Chondrocyte (in vitro differentiated cells): ENCODE results near the gene CADM1. TPM values are rescaled to one million over a fixed set of nuclear protein-coding genes. Genes with fewer than 3 reads are reported as not detected.

Experiments
- DNase-seq: peaks from one replicate; pipeline ENCODE4 v3.0.0; 2021; ENCODE audit warnings: mixed read lengths, low spot score
- H3K27ac Mint-ChIP-seq: one replicate; pipeline ENCODE4 v1.8.0; 2021; ENCODE audit warnings: mild to moderate bottlenecking, moderate library complexity, mixed read lengths; ENCODE audit not compliant: unreplicated experiment
- H3K27me3 Mint-ChIP-seq: 2 replicates; pipeline ENCODE4 v1.8.0; 2021; ENCODE audit warnings: low read depth, mixed read lengths
- H3K36me3 Mint-ChIP-seq: 2 replicates; pipeline ENCODE4 v1.8.0; 2021; ENCODE audit warnings: low read depth, mixed read lengths
- H3K4me1 Mint-ChIP-seq: 2 replicates; pipeline ENCODE4 v1.8.0; 2021; ENCODE audit warnings: low read depth, mild to moderate bottlenecking, mixed read lengths
- H3K4me3 Mint-ChIP-seq: one replicate; pipeline ENCODE4 v1.8.0; 2021; ENCODE audit warnings: mild to moderate bottlenecking, moderate library complexity, mixed read lengths; ENCODE audit not compliant: unreplicated experiment
- H3K9me3 Mint-ChIP-seq: 2 replicates; pipeline ENCODE4 v1.8.0; 2021; ENCODE audit warnings: low read depth, mixed read lengths
- CTCF ChIP-seq: fragments of 200-600 bp; sonication (generic); IDR thresholded peaks from 2 replicates; pipeline ENCODE4 v1.5.0; 2021; ENCODE audit warnings: antibody characterized with exemption, mild to moderate bottlenecking, moderate library complexity
- total RNA-seq: library from RNA; stranded (reverse); gene quantifications from 3 replicates; pipeline ENCODE4 v1.2.1, GENCODE V29; 2021

The CADM1 gene
- total RNA-seq, 1 donor from 2014 or later, result 29.0 TPM

DNA sequence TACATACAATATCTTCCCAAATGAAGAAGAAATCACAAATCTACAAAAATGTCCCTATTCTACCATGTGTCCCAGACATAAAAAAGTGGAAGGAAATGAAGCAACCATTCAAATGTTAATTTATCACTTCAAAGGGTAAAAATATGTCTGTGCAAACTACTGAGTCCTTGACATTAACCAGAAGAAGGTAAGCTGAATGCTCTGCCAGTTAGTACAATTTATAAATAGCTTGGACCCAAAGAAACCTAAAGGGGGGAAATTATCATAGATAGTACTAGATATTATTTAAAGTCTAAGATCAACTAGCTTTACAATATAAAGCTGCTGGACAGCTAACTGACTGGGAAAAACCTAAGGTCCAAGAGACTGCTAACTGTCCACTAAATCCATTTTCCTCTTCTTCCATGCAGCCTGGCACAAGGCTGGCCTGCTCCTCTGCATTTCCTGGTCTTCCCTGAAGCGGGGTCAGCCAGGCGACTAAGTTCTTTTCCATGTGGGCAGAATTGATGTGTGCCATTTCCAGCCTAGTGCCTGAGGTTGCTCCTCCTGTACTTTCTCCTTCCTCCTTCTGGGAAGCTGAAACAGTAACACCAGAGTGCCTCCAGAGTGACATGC lies 190.9 kb downstream of the CADM1 start:
- Mint-ChIP-seq H3K9me3 (no peaks in the 10 kb centered on the region), H3K27me3 (no peaks in the 10 kb centered on the region), H3K4me1 (peaks cover 30% of the 10 kb centered on the region), H3K36me3 (no peaks in the 10 kb centered on the region), H3K27ac (no peak overlapping the region), H3K4me3 (no peak overlapping the region)
- no peak for DNase-seq
- no peak for TF ChIP-seq CTCF

DNA sequence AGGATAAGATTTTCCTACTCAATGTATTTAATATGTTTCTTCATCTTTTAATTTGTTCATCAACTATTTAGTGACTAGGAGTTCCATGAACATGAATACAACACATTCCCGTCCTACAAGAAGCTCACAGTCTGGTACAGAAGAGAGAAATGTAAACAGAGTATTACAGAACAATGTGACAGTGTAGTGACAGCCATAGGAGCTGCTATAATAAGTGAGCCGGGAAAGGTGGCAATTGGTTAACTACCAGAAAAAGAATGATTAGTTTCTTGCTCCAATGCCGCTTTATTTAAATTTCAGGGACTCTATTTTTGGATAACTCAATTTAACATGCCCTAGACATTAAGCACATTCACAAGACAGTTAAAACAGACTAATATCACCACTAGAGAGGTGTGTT lies 192.3 kb downstream of the CADM1 start:
- Mint-ChIP-seq H3K4me3 (no peak overlapping the region), H3K4me1 (peaks cover 30% of the 10 kb centered on the region), H3K36me3 (no peaks in the 10 kb centered on the region), H3K9me3 (no peaks in the 10 kb centered on the region), H3K27ac (no peak overlapping the region), H3K27me3 (no peaks in the 10 kb centered on the region)
- no peak for TF ChIP-seq CTCF
- no peak for DNase-seq

GRCh38 chr11:115306689-115307088 lies 197.5 kb downstream of the CADM1 start:
- peaks cover 45% of the 10 kb centered on the region for H3K4me1 Mint-ChIP-seq
- no peak for DNase-seq
- H3K27ac Mint-ChIP-seq, result no peak overlapping the region
- H3K4me3 Mint-ChIP-seq, result no peak overlapping the region
- no peaks in the 10 kb centered on the region for H3K9me3 Mint-ChIP-seq
- no peaks in the 10 kb centered on the region for H3K27me3 Mint-ChIP-seq
- H3K36me3 Mint-ChIP-seq, result no peaks in the 10 kb centered on the region
- TF ChIP-seq CTCF, result no peak

DNA sequence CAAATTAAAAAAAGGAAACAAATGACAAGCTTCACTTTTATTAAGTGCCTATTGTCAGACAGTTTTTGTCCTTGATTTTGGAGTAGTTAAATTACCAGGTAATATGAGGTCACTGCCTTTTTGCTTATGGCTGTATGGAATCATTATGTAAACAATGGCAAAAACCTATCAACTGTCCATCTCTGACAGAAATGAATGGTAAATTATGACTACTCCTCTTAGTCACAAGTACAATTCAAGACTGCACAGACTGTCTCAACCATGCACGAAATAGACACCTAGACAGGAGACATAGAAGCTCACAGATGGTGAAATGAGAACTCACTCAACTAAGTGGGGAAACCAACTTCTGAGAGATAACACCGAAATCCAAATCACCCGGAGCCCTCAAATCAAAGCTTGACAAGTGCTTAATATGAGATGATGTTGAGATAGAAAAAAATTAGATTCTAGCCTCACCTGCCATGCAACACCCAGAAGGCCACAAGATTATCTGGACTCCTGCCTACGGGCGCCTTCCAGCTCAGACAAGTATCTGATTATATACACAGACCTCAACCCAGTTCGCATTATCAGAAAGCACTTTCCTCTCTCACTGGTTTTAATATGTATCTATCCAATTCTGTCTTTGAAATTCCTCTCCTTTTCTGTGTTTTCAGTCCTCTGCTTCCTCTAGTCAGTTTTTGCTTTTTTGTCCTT lies 199.3 kb downstream of the CADM1 start:
- H3K4me3 Mint-ChIP-seq, result no peak overlapping the region
- TF ChIP-seq CTCF, result no peak
- no peaks in the 10 kb centered on the region for H3K36me3 Mint-ChIP-seq
- H3K4me1 Mint-ChIP-seq, result peaks cover 50% of the 10 kb centered on the region
- no peak overlapping the region for H3K27ac Mint-ChIP-seq
- no peaks in the 10 kb centered on the region for H3K9me3 Mint-ChIP-seq
- no peak for DNase-seq
- no peaks in the 10 kb centered on the region for H3K27me3 Mint-ChIP-seq

DNA sequence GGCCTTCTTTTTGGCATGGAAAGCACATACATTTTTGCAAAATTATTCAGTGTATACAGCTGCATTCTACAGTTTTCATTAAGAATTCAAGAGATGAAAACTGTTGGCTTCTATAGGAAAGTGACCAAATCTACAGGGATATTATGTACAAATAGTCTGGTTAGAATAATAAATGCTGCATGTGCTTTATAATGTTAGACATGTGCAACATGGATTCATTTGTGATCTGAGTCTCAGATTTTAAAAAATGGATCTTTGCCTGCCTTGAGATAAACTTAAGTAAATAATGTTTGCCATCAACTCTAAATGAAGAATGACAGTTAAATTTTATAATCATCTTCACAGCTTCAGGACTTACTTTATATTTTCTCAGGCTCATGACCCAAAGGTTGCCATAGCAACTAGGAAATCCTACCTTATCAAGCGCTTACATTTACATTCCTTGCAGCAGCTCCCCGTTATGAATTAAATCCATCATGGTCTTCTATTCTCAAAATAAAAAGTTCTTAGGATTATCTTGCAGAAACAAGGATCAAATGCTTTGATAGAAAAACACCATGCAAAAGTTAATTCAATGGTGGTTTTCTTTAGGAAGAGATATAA lies 200.2 kb downstream of the CADM1 start:
- H3K9me3 Mint-ChIP-seq, result no peaks in the 10 kb centered on the region
- no peak for TF ChIP-seq CTCF
- no peaks in the 10 kb centered on the region for H3K36me3 Mint-ChIP-seq
- H3K27me3 Mint-ChIP-seq, result no peaks in the 10 kb centered on the region
- peaks cover 41% of the 10 kb centered on the region for H3K4me1 Mint-ChIP-seq
- H3K4me3 Mint-ChIP-seq, result no peak overlapping the region
- DNase-seq, result no peak
- no peak overlapping the region for H3K27ac Mint-ChIP-seq
